ENCODE measurements around the gene IL1A.

The IL1A gene

GRCh38 chr2:112811841-112812306, 27.6 kb upstream of the IL1A start:
- no peak for DNase-seq (ENCODE audit: low spot score)
- TF ChIP-seq, protein P1, sequence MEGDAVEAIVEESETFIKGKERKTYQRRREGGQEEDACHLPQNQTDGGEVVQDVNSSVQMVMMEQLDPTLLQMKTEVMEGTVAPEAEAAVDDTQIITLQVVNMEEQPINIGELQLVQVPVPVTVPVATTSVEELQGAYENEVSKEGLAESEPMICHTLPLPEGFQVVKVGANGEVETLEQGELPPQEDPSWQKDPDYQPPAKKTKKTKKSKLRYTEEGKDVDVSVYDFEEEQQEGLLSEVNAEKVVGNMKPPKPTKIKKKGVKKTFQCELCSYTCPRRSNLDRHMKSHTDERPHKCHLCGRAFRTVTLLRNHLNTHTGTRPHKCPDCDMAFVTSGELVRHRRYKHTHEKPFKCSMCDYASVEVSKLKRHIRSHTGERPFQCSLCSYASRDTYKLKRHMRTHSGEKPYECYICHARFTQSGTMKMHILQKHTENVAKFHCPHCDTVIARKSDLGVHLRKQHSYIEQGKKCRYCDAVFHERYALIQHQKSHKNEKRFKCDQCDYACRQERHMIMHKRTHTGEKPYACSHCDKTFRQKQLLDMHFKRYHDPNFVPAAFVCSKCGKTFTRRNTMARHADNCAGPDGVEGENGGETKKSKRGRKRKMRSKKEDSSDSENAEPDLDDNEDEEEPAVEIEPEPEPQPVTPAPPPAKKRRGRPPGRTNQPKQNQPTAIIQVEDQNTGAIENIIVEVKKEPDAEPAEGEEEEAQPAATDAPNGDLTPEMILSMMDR (IDR thresholded peaks at IDR 0.05; ENCODE audit: borderline replicate concordance, control extremely low read depth, extremely low read depth, insufficient read depth, missing control alignments), result no peak
- in situ Hi-C loops (cut with MboI; ENCODE audit: low sequenced_read_pairs, unreplicated experiment), result no loop called here

DNA sequence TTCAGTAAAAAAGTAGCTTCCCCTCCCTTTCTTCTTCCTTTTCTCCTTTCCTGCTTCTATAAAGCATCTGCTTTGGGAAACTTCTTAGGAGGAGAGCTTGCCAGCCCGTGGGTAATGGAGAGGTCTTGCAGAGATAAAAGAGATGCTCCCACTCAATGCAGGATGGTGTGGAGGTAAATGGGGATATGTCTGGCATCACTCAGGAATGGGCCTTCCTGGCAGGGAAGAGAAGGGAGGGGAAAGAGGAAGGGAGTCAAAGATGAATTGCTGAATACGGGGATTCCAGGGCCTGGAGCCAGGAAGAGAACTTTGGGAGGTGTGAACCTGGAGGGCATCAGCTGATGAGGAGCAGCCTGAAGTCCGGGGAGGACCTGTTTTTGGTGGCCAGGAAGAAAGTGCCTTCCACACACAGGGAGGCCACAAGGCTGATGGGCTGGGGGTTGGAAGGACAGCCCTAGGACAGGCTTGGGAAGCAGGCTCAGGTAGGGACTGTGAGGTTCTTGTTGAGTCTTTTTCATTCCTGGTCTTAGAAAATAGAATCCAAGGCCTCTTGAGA, 27.1 kb upstream of the IL1A start:
- in situ Hi-C loops (cut with MboI; ENCODE audit: low sequenced_read_pairs, unreplicated experiment), result no loop called here

GRCh38 chr2:112809112-112809511, 24.8 kb upstream of the IL1A start:
- DNase-seq (ENCODE audit: low spot score), result no peak
- TF ChIP-seq, protein P1 (IDR thresholded peaks at IDR 0.05; ENCODE audit: borderline replicate concordance, control extremely low read depth, extremely low read depth, insufficient read depth, missing control alignments), result no peak
- in situ Hi-C loops (cut with MboI; ENCODE audit: low sequenced_read_pairs, unreplicated experiment), result no loop called here

More for the DNA sequence above, 27.1 kb upstream of the IL1A start:
- TF ChIP-seq, protein P1 (IDR thresholded peaks at IDR 0.05; ENCODE audit: borderline replicate concordance, control extremely low read depth, extremely low read depth, insufficient read depth, missing control alignments), result no peak
- DNase-seq (ENCODE audit: low spot score), result no peak

GRCh38 chr2:112807233-112807807, 23.0 kb upstream of the IL1A start:
- no peak for DNase-seq (ENCODE audit: low spot score)
- in situ Hi-C loops (cut with MboI; ENCODE audit: low sequenced_read_pairs, unreplicated experiment), result no loop called here
- TF ChIP-seq, protein P1 (IDR thresholded peaks at IDR 0.05; ENCODE audit: borderline replicate concordance, control extremely low read depth, extremely low read depth, insufficient read depth, missing control alignments), result no peak

GRCh38 chr2:112805542-112805941, 21.2 kb upstream of the IL1A start:
- in situ Hi-C loops (cut with MboI; ENCODE audit: low sequenced_read_pairs, unreplicated experiment), result no loop called here
- TF ChIP-seq, protein P1 (IDR thresholded peaks at IDR 0.05; ENCODE audit: borderline replicate concordance, control extremely low read depth, extremely low read depth, insufficient read depth, missing control alignments), result no peak
- peak; percentile 50 for DNase-seq (ENCODE audit: low spot score)

DNA sequence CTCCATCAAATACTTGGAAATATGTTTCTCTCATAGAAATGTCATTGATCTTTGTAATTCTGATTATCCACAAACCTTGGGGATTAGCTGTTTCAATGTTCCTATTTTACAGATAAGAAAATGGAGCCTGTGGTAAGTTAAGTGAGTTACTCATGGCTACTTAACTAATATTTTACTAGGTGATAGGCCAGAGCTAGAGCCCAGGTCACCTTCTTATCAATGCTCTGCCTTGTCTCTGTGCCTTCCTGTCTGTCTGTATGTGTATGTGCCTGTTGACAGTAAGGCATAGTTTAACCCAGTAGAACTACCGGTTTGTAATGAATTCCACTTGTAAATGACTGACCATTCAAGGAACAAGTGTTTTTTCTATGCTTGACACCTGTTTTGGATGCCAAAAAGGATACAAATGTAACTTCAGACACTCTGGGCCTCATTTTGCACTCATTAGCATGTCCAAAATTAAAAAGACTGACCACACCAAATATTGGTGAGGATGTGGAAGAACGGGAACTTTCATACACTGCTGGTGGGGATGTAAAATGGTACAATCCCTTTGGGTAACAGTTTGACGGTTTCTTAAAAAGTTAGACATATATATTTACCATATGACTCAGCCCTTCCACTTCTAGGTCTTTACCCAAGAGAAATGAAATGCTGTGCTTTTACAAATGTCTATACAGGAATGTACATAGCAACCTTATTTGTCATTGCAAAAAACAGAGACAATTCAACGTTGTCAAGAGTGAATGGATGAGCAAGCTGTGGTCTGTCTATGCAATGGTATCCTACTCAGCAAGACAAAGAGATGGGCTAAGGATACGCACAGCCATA, 19.6 kb upstream of the IL1A start:
- TF ChIP-seq, protein P1 (IDR thresholded peaks at IDR 0.05; ENCODE audit: borderline replicate concordance, control extremely low read depth, extremely low read depth, insufficient read depth, missing control alignments), result no peak
- peak; percentile 32 for DNase-seq (ENCODE audit: low spot score)
- in situ Hi-C loops (cut with MboI; ENCODE audit: low sequenced_read_pairs, unreplicated experiment), result no loop called here

All from GM13976 (cell line).